GM18498 (cell line): ENCODE data around the gene TIAM2.
"Not testable (repeated sequence)": the region's sequence is repeated elsewhere in the genome, so short reads cannot be mapped to it uniquely, and the experiment has no call there.

Experiments
- ATAC-seq: cut with Tn5 transposase; IDR thresholded peaks from one replicate; pipeline ENCODE4 v1.9.1; 2021; ENCODE audit warnings: mild to moderate bottlenecking, moderate library complexity; ENCODE audit not compliant: unreplicated experiment

Gene TIAM2

DNA sequence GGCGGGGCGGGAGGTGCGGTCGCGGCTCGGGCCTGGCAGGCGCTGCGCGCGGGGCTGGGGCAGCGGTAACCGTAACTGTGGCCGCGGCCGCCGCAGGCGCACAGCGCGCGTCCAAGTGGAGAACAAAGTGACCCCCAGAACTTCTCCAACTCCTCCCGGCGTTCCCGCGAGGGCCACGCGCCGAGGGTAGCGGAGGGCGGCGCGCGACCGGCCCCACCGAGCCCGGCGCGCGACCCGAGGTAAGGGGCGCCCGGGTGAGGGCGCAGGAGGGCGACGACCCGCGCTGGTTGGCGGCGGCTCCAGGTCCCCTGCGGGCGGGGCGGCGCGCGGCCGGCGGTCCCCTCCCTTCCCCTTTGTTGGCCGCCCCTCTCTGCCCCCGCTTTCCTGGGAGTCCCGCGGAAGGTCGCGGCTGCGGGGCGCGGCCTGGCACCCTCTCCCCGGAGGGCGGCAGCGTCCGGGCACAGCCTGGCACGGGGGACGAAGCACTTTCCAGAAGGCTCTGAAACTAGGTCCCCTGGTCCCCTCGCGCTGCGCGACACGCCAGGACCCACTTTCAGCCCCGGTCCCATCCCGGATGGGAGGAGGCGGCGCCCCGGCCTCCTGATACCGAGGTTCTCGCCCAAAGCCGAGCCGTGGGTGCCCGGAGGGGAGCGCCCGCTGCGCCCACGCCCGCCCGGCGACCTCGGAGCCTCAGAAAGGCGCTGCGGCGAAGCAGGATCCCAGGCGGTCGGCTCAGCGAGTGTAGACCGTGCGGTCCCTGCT lies at the start of gene TIAM2:
TIAM2 (plus strand) TSS at position 62 of the 762 bp plus-strand sequence. CDS start 133,909 bp downstream, outside the sequence.
- peak; percentile 47 for ATAC-seq

DNA sequence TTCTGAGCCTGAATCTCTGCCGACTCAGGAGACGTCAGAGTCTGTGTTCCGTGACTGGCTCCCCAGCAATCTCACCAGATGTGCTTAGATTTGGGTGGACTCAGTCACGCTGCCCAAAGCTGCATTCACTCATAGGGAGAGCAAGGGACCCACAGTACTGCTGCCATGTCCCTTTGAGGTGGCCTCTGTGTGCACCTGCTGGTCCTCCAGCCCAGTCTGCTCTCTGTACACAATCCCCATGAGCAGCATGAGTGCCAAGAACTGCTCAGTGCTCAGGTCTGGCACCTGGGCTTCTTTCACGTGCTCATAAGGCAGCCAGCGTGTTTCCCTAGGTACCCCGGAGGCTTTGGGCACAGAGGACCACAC lies 44.2 kb upstream of the TIAM2 start:
- ATAC-seq, result no peak

DNA sequence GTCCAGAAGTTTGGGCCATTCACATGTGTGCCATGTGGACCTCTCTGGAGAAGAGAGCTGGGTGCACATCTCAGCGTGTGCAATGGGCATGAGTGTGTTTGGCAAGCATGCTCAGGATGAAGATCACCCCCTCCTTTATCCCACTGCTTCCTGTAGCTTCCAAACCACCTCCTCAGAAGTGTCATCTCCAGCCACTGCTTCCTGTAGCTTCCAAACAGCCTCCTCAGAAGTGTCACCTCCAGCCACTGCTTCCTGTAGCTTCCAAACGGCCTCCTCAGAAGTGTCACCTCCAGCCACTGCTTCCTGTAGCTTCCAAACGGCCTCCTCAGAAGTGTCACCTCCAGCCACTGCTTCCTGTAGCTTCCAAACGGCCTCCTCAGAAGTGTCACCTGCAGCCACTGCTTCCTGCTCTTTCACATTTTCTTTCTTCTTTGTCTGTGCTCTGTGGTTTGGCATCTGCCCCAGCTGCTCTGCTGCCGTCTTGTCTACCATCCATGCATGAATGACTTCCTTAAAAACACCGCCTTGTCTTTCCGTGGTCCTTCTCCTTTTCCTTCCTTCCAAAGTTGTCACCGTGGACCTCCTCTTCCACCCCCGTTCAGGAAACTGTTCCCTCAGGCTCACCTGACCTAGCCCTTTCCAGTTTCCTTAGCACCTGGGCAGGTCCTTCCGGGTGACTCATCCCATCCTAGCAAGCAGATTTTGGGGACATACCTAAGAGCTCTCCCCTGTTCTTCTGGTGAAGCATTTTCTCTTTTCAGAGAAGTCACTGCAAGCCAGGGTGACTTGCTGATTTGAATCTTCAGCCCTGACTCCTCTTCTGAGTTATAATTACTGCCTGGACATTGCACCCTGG lies 43.5 kb upstream of the TIAM2 start:
- ATAC-seq, result peak; percentile 86

DNA sequence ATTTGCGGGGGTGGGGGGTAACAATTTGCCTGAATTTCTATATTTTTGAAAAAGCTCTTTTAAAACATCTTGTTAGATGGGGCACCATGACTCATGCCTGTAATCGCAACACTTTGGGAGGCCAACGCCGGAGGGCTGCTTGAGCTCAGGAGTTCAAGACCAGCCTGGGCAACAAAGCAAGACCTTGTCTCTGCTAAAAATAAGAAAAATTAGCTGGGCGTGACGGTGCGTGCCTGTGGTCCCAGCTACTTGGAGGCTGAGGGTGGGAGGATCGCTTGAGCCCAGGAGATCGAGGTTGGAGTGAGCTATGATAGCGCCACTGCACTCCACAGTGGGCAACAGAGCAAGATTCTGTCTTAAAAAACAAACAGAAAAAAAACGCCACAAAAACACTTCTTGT lies 41.5 kb upstream of the TIAM2 start:
- ATAC-seq, result no peak

DNA sequence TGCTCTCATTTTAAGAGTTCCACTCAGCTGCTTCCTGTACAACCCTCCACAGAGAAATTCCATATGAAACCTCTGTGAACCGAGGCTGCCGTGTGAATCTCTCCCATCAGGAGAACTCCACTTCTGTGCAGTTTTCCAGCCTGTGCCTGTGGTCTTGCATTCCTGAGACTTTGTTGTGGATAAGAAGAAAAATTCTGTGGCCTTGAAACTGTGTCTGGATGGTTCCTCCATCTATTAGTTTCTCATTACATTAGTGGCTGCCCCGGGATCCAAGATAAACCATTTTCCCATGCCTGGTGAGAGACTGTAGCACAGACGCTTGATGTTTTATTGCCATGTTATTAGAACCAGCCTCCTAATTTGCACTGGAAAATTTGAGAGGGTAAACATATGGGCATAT lies 40.8 kb upstream of the TIAM2 start:
- no peak for ATAC-seq

DNA sequence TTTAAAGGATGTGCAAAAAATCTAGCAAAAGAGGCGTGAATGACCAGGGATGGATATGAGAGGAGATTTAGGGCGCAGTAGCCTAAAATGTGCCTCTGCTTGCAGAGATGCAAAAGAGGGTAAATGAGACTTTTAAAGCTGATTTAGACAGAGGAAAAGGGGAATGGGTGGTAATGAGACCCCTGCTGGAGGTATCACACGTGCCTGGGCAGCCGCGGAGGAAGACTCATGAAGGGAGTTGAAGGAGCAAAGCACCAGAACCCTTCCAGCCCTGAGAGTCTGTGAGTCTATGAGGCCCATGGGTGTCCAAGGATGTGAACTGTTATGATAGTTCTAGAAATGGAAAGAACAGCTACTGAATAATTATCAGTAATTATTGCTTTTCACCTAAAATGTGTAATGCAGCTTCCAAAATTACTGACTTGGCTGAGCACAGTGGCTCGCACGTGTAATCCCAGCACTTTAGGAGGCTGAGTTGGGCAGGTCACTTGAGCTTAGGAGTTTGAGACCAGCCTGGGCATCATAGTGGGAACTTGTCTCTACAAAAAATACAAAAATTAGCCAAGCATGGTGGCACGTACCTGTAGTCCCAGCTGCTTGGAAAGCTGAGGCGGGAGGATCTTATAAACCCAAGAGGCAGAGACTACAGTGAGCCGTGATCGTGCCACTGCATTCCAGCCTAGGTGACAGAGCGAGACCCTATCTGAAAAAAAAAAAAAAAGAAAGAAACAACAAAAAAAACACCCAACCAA lies 38.2 kb upstream of the TIAM2 start:
- ATAC-seq, result no peak

DNA sequence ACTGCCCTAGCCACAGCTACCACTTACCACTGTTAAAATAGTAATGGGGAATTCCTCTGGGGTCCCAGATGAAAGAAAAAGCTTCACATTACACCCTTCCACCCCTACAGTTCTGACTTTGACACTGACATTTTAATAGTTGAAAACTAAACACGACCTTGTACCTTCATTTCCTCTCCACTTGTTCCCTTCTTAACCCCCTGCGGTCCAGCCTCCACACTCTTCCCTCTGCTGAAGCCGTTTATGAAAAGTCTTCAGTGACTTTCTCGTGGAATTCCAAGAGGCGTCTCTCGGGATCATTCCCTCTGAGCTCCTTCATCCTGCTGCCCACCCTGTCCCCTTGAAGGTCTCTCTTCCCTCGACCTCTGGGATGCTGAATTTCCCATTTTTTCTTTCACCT lies 36.6 kb upstream of the TIAM2 start:
- no peak for ATAC-seq

DNA sequence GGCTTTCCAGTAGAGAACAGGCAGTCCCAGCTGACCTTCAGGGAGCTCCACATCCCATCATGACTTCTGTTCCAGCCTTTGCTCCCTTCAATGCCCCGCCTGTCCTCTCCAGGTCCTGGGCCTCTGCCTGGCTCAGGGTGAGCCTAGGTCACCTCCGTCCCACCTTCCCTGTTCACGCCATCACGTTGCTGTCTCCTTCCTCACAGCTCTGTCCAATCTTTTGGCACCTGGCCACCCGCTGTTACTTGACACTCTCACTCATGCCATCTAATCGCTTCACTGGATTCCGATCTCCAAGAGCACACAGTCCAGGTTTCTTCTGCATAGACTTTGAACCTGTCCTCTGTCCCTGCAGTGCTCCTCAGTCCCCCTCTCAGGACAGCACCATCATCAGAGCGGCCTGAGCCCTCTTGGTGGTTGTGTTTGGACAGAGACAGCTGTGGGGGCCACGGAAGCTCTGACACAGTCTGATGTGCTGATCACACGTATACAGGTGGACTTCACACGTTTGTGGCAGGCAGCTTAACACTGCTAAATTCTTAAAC lies 34.7 kb upstream of the TIAM2 start:
- ATAC-seq, result no peak

DNA sequence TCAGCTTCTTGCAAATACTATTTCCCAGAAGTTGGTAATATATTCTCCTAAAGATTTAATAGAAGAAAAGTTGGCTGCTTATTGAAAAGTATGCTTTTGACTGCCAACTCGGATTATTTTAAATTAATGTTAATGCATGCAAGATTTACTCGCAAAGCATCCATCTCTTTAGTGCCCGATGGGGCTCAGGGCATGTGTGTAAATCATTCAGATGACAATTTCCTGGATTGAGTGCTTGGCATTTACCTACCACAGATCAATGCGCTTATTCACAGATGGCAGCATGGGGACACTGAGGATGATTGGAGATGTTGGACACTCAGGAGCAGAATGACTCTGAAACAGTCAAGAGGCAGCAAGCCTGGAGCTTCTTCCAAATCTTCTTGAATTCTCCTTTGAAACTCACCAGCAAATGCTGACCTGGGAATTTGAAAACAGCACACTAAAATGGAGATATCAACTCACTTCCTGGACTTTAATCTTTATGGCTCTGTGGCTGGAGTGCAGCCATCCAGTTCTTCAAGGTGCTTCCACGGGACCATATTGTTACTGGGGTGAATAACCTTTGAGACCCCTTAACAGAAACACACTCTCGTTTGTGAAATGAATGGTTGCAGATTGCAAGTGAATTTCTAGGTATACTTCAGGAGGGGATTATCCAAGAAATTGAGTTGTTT lies 34.1 kb upstream of the TIAM2 start:
- no peak for ATAC-seq

DNA sequence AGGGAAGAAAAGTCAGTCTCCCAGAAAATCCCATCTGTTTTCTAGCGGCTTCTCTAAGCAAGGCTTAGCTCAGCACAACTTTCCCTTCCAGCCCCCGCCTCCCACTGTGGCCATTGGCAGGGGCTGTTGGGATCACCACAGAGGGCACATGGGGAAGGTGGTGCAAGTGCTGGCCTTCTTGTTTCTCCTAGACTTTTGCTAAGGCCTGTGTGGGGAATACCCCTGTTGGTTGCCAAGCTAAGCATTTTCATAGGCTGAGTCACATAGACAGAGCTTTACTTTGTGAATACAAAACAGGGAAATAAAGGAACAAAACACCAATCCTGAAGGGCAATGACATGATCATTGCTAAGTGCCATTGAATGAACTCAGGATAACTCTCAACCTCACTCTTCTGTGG lies 32.4 kb upstream of the TIAM2 start:
- ATAC-seq, result no peak

DNA sequence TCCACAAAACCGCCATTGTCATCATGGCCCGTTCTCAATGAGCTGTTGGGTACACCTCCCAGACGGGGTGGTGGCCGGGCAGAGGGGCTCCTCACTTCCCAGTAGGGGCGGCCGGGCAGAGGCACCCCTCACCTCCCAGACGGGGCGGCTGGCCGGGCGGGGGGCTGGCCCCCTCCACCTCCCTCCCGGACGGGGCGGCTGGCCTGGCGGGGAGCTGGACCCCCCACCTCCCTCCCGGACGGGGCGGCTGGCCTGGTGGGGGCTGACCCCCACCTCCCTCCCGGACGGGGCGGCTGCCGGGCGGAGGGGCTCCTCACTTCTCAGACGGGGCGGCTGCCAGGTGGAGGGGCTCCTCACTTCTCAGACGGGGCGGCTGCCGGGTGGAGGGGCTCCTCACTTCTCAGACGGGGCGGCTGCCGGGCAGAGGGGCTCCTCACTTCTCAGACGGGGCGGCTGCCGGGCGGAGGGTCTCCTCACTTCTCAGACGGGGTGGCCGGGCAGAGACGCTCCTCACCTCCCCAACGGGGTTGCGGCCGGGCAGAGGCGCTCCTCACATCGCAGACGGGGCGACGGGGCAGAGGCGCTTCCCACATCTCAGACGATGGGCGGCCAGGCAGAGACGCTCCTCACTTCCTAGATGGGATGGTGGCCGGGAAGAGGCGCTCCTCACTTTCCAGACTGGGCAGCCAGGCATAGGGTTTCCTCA lies 28.9 kb upstream of the TIAM2 start:
- not testable (repeated sequence) for ATAC-seq

DNA sequence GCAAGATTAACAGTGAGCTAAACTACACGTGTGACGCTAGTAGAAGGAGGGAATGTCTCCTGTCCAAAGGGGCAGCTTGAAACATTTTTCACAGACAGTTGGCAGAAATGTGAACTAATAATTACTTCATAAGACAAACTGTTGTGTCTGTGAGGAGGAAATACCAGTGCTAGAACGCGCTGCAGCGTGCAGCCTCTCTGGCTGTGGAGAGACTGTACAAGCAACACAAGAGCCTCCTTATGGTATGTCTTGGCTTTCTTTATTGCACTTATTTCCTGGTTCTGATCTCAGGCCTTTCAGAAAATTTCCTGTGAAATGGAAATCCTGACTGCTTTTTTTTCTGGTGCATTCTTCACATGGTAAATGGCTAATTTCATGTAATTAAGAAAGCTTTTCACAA lies 25.3 kb upstream of the TIAM2 start:
- no peak for ATAC-seq

DNA sequence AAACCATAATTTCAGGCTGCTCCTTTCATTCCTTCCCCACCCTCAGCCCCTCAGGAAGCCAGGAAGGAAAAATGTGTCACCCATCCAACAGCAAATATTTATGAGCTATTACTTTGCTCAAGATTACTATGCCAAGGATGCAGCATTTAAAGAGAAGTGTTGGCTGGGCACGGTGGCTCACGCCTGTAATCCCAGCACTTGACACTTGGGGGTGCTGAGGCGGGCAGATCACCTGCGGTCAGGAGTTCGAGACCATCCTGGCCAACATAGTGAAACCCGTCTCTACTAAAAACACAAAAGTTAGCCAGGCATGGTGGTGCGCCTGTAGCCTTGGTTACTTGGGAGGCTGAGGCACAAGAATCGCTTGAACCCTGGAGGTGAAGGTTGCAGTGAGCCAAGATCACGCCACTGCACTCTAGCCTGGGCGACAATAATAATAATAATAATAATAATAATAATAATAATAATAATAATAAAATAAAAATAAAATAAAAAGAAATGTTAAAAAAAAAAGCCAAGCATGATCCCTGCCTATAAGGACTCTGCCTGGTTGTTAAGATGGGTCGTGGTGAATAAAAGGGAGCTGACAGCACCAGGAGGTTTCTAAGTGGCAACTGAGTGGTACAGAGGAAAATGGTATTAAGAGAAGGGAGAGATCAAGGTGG lies 20.5 kb upstream of the TIAM2 start:
- no peak for ATAC-seq

DNA sequence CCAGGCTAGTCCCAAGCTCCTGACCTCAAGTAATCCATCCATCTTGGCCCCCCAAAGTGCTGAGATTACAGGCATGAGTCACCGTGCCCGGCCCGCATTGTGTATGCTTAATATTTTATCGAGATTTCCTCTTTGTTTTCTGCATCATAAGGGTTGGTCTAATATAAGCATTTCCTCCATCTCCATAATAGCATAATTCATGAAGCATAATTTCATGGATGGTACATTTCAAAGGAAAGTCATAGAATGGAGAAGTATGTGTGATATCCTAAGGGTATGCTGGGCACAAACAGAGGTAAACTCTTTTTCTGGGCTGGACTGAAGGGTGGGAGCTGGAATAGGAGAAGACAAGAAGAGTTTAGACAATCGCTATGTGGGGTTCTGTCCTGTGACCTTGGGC lies 17.5 kb upstream of the TIAM2 start:
- no peak for ATAC-seq

DNA sequence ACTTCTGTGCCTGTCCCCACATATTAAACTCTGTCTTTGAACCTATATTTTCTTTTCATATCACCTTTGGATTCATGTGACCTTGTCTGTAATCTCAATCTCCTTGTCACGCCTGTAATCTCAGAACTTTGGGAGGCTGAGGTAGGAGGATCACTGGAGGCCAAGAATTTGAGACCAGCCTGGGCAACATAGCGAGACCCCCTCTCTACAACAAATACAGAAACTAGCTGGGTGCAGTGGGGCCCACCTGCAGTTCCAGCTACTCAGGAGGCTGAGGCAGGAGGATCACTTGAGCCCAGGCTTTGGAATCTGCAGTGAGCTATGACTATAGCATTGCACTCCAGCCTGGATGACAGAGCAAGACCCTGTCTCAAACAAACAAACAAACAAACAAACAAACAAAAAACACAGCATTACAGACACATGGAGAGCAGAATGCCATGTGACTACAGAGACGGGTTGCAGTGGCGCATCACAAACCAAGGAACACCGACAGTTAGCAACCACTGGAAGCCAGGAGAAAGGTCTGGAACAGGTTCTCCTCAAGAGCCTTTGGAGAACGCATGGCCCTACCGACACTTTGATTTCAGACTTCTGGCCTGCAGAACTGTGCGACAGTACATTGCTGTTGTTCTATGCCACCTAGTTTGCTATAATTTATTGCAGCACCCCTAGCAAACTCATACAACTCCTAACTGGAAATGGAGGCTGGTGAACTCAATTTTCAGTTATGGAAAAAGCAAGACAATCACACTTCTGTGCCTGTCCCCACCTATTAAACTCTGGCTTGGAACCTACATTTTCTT lies 14.6 kb upstream of the TIAM2 start:
- no peak for ATAC-seq

DNA sequence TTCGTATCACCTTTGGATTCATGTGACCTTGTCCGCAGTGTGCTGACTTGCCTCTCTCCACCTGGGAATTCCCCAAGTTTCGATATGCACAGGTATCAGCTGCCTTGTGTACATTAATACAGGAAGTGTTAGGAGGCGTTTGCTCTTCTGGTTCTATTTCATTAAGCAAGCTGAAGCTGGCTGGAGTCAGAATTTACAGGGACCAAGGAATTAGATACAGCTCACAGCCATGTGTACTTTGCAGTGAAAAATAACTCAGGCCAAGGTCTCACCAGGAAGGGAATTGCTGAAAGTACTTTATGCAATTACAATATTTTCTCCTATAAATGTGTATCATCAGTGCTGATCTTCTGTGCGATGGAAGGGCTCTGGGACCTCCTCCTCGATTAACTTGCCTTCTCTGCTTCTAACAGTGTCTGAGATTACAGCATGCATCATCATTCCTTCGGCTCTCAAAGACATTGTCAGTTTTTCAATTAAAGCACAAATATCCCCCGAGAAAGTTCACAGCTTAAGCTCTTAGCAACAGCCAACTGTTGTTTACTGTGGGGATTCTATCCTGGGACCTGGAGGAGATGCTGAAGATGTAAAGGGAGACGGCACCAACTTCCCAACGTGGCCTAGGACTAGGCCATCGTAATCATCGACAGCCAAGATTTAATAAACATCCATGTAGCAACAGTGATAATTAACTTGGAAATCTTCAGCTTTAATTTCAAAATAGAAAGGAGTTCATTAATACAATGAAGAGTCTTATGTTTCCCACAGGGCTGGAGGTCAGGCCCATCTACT lies 13.8 kb upstream of the TIAM2 start:
- peak; percentile 64 for ATAC-seq

DNA sequence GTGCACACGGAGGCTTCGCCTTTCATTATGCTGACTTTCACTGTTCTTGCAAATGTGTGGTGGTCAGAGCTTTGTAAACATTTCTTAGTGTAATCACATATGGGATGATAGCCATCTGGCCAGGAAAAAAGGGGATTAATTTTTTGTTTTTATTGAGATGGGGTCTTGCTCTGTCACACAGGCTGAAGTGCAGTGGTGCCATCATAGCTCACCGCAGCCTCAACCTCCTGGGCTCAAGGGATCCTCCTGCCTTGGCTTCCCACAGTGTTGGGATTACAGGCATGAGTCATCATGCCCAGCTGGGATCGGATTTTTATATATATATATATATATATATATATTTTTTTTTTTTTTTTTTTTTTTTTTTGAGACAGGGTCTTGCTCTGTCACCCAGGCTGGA lies 11.0 kb upstream of the TIAM2 start:
- ATAC-seq, result no peak

DNA sequence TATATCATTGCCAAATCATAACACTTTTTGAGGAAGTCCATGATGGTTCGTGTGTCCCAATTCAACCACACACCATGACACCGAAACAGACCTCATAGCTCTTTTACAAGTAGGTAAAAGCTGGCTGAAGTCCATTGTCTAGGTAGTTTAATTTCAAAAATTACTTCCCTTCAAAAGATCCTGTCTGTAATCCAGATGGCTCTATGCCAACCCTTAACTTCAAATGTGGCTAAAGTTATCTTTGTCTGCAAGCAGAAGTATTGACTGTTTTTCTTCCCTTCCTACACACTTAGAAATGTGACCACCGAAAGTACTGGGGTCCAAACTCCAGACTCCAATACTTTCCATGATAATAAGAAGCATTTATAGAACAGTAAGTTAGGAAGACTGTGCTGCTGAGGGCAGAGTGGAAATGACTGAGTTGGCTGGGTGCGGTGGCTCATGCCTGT lies 8.3 kb upstream of the TIAM2 start:
- ATAC-seq, result no peak
